GM21526 (cell line): ENCODE results near the gene LHFPL2.
"Not testable (repeated sequence)": the region's sequence is repeated elsewhere in the genome, so short reads cannot be mapped to it uniquely, and the experiment has no call there.

Source experiments
- ATAC-seq: cut with Tn5 transposase; IDR thresholded peaks from one replicate; pipeline ENCODE4 v1.9.1; 2021; ENCODE audit warnings: moderate library complexity; ENCODE audit not compliant: unreplicated experiment, low FRiP score

LHFPL2 gene

GRCh38 chr5:78648359-78649210, at the start of gene LHFPL2:
LHFPL2 (minus strand) TSS chr5:78648772; CDS start chr5:78510213, 138,559 bp downstream.
- no peak for ATAC-seq

GRCh38 chr5:78696637-78697036, 48.1 kb upstream of the LHFPL2 start:
- ATAC-seq: no peak

- ATAC-seq: not testable (repeated sequence)
Observed at GRCh38 chr5:78696052-78696451, 47.5 kb upstream of the LHFPL2 start.

- no peak for ATAC-seq
Observed at GRCh38 chr5:78693339-78693738, 44.8 kb upstream of the LHFPL2 start.

GRCh38 chr5:78691084-78691960, 42.8 kb upstream of the LHFPL2 start:
- ATAC-seq: no peak

GRCh38 chr5:78690253-78690972, 41.8 kb upstream of the LHFPL2 start:
- ATAC-seq: no peak

- ATAC-seq: no peak
Observed at GRCh38 chr5:78689540-78690252, 41.1 kb upstream of the LHFPL2 start.

GRCh38 chr5:78687514-78687913, 38.9 kb upstream of the LHFPL2 start:
- ATAC-seq: not testable (repeated sequence)

- not testable (repeated sequence) for ATAC-seq
Observed at GRCh38 chr5:78683905-78684304, 35.3 kb upstream of the LHFPL2 start.

- no peak for ATAC-seq
Observed at GRCh38 chr5:78679905-78680304, 31.3 kb upstream of the LHFPL2 start.

- ATAC-seq: no peak
Observed at GRCh38 chr5:78677777-78678668, 29.5 kb upstream of the LHFPL2 start.

- no peak for ATAC-seq
Observed at GRCh38 chr5:78675956-78676730, 27.6 kb upstream of the LHFPL2 start.

GRCh38 chr5:78673827-78674226, 25.3 kb upstream of the LHFPL2 start:
- ATAC-seq: not testable (repeated sequence)

- ATAC-seq: no peak
Observed at GRCh38 chr5:78672154-78672553, 23.6 kb upstream of the LHFPL2 start.

- ATAC-seq: no peak
Observed at GRCh38 chr5:78671609-78672008, 23.0 kb upstream of the LHFPL2 start.

- ATAC-seq: no peak
Observed at GRCh38 chr5:78670701-78671269, 22.2 kb upstream of the LHFPL2 start.

GRCh38 chr5:78669331-78669730, 20.8 kb upstream of the LHFPL2 start:
- ATAC-seq: no peak

GRCh38 chr5:78667461-78668103, 19.0 kb upstream of the LHFPL2 start:
- ATAC-seq: no peak
